ENCODE data around the gene COL6A3. TPM values are rescaled to one million over a fixed set of nuclear protein-coding genes. Genes with fewer than 3 reads are reported as not detected.
"Not testable (repeated sequence)": the region's sequence is repeated elsewhere in the genome, so short reads cannot be mapped to it uniquely, and the experiment has no call there.

COL6A3 gene
- total RNA-seq, 3 donors from 2014 or later = 20.9 to 235 (median 194) TPM

DNA sequence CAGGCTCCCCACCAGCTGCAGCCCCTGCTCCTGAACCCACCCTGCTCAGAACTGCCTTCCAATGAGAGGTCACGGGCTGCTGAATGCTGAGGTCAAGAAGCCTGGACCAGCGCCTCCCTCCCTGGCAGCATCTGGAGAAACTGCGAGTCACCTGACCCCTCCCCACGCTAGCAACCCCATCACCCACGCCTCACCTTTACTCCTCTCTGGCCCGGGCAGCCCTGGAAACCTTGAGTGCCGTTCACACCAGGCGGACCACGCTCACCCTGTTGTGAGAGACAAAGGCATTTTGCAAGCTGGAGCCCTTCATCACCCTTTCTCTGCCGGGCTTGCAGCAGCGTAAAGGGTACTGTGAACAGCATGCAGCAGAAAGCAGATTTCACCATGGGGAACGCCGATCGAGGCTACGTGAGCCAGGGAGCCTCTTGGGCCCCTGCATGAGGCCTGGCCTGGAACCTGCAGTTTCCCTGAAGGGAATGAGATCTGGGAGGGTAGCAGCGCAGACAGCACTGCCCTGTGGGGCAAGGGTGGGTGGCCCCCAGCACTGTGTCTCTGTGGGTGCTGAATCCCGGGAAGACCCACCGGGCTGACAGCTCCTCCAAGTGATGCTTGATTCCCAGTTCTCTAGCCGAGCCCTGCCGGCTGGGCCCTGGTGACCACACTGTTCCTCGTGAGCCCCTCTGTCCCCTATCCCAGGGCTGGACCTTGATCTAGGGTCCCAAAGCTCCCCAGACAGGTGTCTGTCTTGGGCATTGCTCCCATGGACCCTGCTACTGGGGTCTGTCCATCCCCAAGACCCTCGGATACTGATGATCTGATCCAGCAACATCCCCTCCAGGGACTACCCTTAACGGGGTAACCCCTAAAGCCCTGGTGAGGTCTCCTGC, 53.8 kb downstream of the COL6A3 start:
- H3K36me3 ChIP-seq (ENCODE audit: low read depth) = no peaks in the 10 kb centered on the region
- intact Hi-C loops (cut with DNase I, micrococcal nuclease) = no loop called here
- no peak overlapping the region for H3K4me3 ChIP-seq
- no peak for ATAC-seq
- TF ChIP-seq, protein P1, sequence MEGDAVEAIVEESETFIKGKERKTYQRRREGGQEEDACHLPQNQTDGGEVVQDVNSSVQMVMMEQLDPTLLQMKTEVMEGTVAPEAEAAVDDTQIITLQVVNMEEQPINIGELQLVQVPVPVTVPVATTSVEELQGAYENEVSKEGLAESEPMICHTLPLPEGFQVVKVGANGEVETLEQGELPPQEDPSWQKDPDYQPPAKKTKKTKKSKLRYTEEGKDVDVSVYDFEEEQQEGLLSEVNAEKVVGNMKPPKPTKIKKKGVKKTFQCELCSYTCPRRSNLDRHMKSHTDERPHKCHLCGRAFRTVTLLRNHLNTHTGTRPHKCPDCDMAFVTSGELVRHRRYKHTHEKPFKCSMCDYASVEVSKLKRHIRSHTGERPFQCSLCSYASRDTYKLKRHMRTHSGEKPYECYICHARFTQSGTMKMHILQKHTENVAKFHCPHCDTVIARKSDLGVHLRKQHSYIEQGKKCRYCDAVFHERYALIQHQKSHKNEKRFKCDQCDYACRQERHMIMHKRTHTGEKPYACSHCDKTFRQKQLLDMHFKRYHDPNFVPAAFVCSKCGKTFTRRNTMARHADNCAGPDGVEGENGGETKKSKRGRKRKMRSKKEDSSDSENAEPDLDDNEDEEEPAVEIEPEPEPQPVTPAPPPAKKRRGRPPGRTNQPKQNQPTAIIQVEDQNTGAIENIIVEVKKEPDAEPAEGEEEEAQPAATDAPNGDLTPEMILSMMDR (IDR thresholded peaks at IDR 0.05) = no peak
- H3K4me1 ChIP-seq (ENCODE audit: low read depth) = no peaks in the 10 kb centered on the region
- no peak for DNase-seq
- no peaks in the 10 kb centered on the region for H3K9me3 ChIP-seq

DNA sequence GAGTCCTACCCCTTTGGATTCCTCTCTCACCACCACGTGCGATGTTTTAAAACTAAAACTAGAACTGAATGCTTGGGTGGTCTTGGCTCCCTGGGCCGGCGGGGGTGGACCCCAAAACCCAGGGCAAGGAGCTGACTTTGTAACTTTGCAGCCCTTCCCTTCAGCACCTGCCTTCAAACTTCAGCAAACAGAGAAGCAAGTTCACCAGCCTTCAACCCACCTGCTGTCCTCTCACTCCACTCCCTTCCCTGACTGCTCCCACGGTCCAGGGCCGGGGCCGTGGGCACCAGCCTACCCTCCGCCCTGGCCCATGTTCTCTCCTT, 54.5 kb downstream of the COL6A3 start:
- ATAC-seq (no peak), DNase-seq (no peak)
- Histone ChIP-seq H3K9me3 (no peaks in the 10 kb centered on the region), H3K4me3 (no peak overlapping the region), H3K36me3 (ENCODE audit: low read depth) (no peaks in the 10 kb centered on the region), H3K4me1 (ENCODE audit: low read depth) (no peaks in the 10 kb centered on the region)
- intact Hi-C loops (cut with DNase I, micrococcal nuclease) = no loop called here
- TF ChIP-seq, protein P1 (IDR thresholded peaks at IDR 0.05) = no peak

DNA sequence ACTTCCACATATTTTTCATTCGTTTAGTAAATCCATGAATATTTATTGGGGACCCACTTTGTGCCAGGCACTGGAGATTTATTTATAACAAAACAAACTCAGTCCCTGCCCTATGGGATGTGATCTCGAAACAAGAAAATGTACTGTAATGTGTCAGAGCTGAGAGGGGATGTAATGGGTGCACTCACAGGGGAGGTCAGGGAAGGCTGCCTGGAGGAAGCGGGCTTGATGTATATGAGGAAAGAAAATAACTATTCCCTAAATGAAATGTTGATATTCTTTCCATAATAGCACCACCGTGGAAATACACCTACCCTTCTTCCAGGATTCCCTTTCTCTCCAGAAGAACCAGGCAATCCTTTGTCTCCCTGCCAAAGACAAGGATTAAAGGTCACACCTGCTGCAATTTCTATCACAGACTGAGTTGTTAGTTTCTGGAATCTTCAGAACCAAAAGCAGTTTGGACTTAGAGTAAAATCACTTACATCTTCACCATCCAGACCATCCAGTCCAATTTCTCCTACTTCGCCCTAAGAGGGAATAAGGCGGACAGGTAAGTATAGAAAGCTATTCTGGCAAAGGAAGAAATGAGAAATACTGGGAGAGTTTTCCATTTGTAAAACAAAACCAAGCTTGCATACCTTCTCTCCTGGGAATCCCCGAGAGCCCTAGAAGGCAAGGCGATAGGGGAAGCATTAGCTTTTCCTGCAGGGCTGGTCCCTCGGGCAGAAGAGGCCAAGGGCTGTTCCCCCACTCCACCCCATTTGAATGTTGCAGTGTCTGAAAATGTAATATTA, 55.0 kb downstream of the COL6A3 start:
- Histone ChIP-seq H3K4me3 (no peak overlapping the region), H3K36me3 (ENCODE audit: low read depth) (no peaks in the 10 kb centered on the region), H3K4me1 (ENCODE audit: low read depth) (no peaks in the 10 kb centered on the region), H3K9me3 (no peaks in the 10 kb centered on the region)
- ATAC-seq (no peak), DNase-seq (no peak)
- intact Hi-C loops (cut with DNase I, micrococcal nuclease) = no loop called here
- TF ChIP-seq, protein P1 (IDR thresholded peaks at IDR 0.05) = no peak

DNA sequence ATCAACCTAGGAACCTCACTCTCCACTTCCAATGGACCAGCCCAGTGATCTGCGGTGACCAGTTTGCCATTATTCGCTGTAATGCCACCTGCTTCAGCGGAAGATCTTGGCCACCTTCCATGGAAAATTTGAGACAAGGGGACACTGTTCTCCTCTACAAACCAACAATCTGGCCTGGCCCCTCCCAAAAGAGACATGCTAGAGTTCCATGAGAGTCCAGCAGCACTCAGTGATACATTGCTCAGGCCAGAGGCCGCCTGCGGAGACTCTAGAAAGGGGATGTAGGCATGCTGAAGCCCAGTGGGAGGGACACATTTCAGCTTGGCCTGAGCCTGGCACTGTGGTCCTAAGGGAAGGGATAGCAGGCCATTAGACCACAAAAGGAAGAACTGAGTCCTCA, 58.3 kb downstream of the COL6A3 start:
- ATAC-seq (no peak), DNase-seq (no peak)
- Histone ChIP-seq H3K4me3 (no peak overlapping the region), H3K9me3 (no peaks in the 10 kb centered on the region), H3K36me3 (ENCODE audit: low read depth) (no peaks in the 10 kb centered on the region), H3K4me1 (ENCODE audit: low read depth) (no peaks in the 10 kb centered on the region)
- intact Hi-C loops (cut with DNase I, micrococcal nuclease) = no loop called here
- TF ChIP-seq, protein P1 (IDR thresholded peaks at IDR 0.05) = no peak

DNA sequence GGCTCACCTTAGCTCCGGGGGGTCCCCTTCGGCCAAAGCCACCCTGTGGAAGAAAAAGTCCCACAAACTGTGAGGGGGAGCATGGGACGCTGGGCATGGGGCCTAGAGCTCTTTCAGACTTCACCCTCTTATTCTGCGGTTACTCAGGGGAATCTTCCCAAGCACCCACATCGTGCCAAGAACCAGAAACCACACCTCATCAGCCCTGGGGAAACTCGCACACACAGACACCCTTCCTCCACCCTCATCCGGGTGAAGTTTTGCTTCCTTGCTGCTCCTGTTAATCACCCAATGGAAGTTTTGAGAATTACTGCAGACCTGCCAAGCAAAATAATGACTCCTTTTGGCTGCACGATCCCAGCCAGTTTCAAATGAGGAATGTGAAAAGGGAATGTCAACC, 59.1 kb downstream of the COL6A3 start:
- H3K9me3 ChIP-seq = no peaks in the 10 kb centered on the region
- DNase-seq (no peak), ATAC-seq (no peak)
- no peaks in the 10 kb centered on the region for H3K36me3 ChIP-seq (ENCODE audit: low read depth)
- TF ChIP-seq, protein P1 (IDR thresholded peaks at IDR 0.05) = no peak
- H3K4me3 ChIP-seq = no peak overlapping the region
- intact Hi-C loops (cut with DNase I, micrococcal nuclease) = no loop called here
- H3K4me1 ChIP-seq (ENCODE audit: low read depth) = no peaks in the 10 kb centered on the region

DNA sequence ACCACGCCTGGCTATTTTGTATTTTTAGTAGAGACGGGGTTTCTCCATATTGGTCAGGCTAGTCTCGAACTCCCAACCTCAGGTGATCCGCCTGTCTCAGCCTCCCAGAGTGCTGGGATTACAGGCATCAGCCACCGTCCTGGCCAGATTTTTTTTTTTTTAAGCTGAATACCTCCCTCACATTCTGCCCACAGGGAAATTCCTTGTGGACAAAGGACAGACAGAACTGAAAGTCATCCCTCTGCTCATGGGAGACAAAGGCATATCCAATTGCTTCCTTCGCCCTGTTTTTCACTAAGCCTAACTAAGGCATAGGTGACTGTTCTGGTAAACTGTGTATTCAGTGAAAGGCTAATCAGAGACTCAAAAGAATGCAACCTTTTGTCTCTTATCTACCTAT, 59.8 kb downstream of the COL6A3 start:
- intact Hi-C loops (cut with DNase I, micrococcal nuclease); H3K36me3 ChIP-seq (ENCODE audit: low read depth); H3K9me3 ChIP-seq: not testable (repeated sequence)

More for the DNA sequence above, 59.8 kb downstream of the COL6A3 start:
- H3K4me3 ChIP-seq; H3K4me1 ChIP-seq (ENCODE audit: low read depth); DNase-seq; ATAC-seq: not testable (repeated sequence)
